Measurements from ENCODE around the gene ASCL2. TPM values are rescaled to one million over a fixed set of nuclear protein-coding genes. Genes with fewer than 3 reads are reported as not detected.

Gene ASCL2
- total and polyA plus RNA-seq, 2 donors (not counting 3 experiments of a cell fraction or from before 2014, with no cell fraction given) = not detected

DNA sequence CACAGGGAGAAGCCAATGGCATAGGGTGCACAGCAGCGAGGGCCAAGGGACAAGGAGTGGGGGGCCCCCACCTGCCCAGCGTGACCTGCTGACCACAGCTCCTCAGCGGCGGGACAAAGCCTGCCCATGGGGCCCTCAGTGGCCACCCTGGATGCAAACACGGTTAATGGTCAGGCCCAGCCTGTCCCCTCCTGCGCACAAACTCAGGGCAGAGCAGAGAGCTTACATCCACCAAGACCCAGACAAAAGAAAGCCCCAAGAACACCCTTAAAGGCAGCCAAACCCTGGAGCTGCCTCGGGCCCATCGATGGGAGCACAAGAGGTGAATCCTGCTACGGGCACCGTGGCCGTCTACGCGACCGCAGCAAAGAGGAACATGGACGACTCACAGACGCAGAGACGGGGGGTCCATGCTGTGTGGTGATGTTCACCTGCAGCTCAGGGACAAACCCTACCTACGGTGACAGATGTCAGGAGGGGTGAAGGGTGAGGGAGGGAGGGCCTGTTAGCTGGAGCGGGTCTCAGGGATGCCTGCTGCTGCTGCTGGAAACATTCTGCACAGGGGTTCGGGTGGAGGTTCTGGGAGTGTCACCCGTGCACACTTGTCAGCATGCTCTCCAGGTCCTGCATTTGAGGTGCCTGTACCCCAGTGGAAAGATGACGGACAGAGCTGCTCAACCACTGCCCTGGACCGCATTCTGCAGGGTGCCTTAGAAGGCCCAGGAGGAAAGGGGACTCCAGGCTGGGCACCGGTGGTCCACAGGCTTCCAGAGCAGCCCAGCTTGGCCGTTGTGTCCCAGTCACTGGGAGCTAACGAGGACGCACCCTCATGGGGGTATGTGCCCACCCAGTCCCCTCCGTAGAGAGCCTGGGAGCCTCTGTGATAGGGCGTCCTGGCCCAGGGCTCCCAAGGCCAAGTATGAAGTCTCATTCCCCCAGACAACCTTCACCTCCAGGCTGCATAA, 11.6 kb downstream of the ASCL2 start:
- H3K9ac ChIP-seq (replicated peaks; ENCODE audit: extremely low read depth, insufficient read depth, low read length) = no peak overlapping the region
- BruUV-seq (replicated peaks) = no TSS peak
- H3K27me3 ChIP-seq (ENCODE audit: control insufficient read depth in 2 of 2, insufficient read depth in 2 of 2, low read length in 2 of 2) = no peaks in the 10 kb centered on the region
- H3K36me3 ChIP-seq (ENCODE audit: control insufficient read depth in 2 of 2, extremely low read depth in 1 of 2, insufficient read depth in 2 of 2, low read length in 2 of 2) = no peaks in the 10 kb centered on the region
- dilution Hi-C loops (cut with MboI; ENCODE audit: extremely low pct_ligation_motif_present, low sequenced_read_pairs) = no loop called here
- no peak overlapping the region for H3K27ac ChIP-seq (ENCODE audit: insufficient read depth, low read depth, low read length)
- ChIA-PET POLR2A (no interaction called here), CTCF (no interaction called here)
- no peaks in the 10 kb centered on the region for H3K4me1 ChIP-seq (ENCODE audit: control insufficient read depth, extremely low read depth, insufficient read depth, low read length)
- no peak for FAIRE-seq
- no peaks in the 10 kb centered on the region for H3K9me1 ChIP-seq (replicated peaks; ENCODE audit: control insufficient read depth, extremely low read depth, insufficient read depth, low read length)
- H3K4me2 ChIP-seq (ENCODE audit: insufficient read depth, low read length) = no peak overlapping the region
- no peaks in the 10 kb centered on the region for H4K20me1 ChIP-seq (replicated peaks; ENCODE audit: control insufficient read depth, extremely low read depth, insufficient read depth, low read length)
- intact Hi-C loops (cut with micrococcal nuclease) = no loop called here
- no peak for TF ChIP-seq POLR2A (IDR thresholded peaks at IDR 0.05; ENCODE audit: low read depth, low read length)
- no peak for TF ChIP-seq FOS (IDR thresholded peaks at IDR 0.05; ENCODE audit: borderline replicate concordance, insufficient read depth, low read length)
- no peak for TF ChIP-seq JUN (IDR thresholded peaks at IDR 0.05; ENCODE audit: borderline replicate concordance, insufficient read depth, insufficient read length, low read depth)
- no peaks in the 10 kb centered on the region for H3K9me3 ChIP-seq (replicated peaks; ENCODE audit: control insufficient read depth, insufficient read depth, low read length)
- H3K4me3 ChIP-seq (replicated peaks in 1 of 3; ENCODE audit: insufficient read depth in 1 of 3, low read depth in 1 of 3, low read length in 3 of 3) = no peak overlapping the region
- no peak for DNase-seq (ENCODE audit: low read depth, low spot score)
- no peaks in the 10 kb centered on the region for H3K79me2 ChIP-seq (ENCODE audit: control insufficient read depth, insufficient read depth, low read length)
- no peak overlapping the region for H2AFZ ChIP-seq (ENCODE audit: low read depth, low read length)

DNA sequence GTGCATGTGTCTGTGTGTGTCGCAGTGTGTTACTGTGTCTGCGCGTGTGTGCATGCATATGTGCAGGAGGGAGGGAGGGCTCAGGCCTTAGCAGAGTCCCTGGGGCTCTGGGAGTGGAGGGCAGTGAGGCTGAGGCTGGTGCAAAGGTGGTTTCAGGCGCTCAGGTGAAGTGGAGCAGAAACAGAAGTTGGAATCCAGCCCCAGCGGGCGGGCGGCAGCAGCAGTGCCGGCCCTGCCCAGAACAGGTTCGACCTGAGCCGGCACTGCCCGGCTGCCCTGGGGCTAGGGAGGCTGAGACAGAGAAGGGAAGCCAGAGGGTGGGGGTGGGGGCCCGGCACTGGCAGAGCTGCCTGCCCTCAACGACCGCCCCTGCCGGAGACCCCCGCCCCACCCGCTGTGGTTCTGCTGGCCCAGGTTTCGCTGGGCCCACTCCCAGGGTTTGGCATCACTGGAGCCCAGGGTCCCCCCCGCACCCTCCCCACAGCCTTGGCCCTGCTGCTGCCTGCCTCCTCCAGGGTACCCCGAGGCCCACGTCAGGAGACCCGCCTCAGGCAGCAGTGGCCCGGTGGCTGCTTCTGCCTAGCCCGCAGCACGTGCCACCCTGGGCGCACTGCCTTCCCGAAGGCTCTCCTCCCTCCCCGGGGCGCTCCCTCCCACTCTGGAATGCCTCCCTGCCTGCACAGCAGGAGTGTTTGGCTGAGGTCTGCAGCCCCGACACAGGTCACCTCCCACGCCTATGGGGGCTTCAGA, 13.3 kb downstream of the ASCL2 start:
- DNase-seq (ENCODE audit: low read depth, low spot score) (no peak), FAIRE-seq (no peak)
- no peaks in the 10 kb centered on the region for H3K9me3 ChIP-seq (replicated peaks; ENCODE audit: control insufficient read depth, insufficient read depth, low read length)
- no peak overlapping the region for H3K9ac ChIP-seq (replicated peaks; ENCODE audit: extremely low read depth, insufficient read depth, low read length)
- ChIA-PET POLR2A (no interaction called here), CTCF (interaction anchor here (0.7 kb wide), 1 partner anchor 164 kb away, joined by 3 read pairs; no protein-coding TSS in a partner anchor)
- no peak overlapping the region for H2AFZ ChIP-seq (ENCODE audit: low read depth, low read length)
- TF ChIP-seq EZH2 (IDR thresholded peaks at IDR 0.05; ENCODE audit: borderline replicate concordance, low read depth, low read length, severe bottlenecking) (no peak), FOS (IDR thresholded peaks at IDR 0.05; ENCODE audit: borderline replicate concordance, insufficient read depth, low read length) (no peak), POLR2A (IDR thresholded peaks at IDR 0.05; ENCODE audit: low read depth, low read length) (no peak), JUN (IDR thresholded peaks at IDR 0.05; ENCODE audit: borderline replicate concordance, insufficient read depth, insufficient read length, low read depth) (no peak)
- TF ChIP-seq, protein P1, sequence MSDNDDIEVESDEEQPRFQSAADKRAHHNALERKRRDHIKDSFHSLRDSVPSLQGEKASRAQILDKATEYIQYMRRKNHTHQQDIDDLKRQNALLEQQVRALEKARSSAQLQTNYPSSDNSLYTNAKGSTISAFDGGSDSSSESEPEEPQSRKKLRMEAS (IDR thresholded peaks at IDR 0.05; ENCODE audit: insufficient read depth, insufficient read length) = no peak
- no peaks in the 10 kb centered on the region for H3K79me2 ChIP-seq (ENCODE audit: control insufficient read depth, insufficient read depth, low read length)
- H3K36me3 ChIP-seq (ENCODE audit: control insufficient read depth in 2 of 2, extremely low read depth in 1 of 2, insufficient read depth in 2 of 2, low read length in 2 of 2) = no peaks in the 10 kb centered on the region
- H3K4me1 ChIP-seq (ENCODE audit: control insufficient read depth, extremely low read depth, insufficient read depth, low read length) = no peaks in the 10 kb centered on the region
- no TSS peak for BruUV-seq (replicated peaks)
- no peak overlapping the region for H3K4me3 ChIP-seq (replicated peaks in 1 of 3; ENCODE audit: insufficient read depth in 1 of 3, low read depth in 1 of 3, low read length in 3 of 3)
- intact Hi-C loops (cut with micrococcal nuclease) = no loop called here
- no peaks in the 10 kb centered on the region for H4K20me1 ChIP-seq (replicated peaks; ENCODE audit: control insufficient read depth, extremely low read depth, insufficient read depth, low read length)
- H3K4me2 ChIP-seq (ENCODE audit: insufficient read depth, low read length) = no peak overlapping the region
- dilution Hi-C loops (cut with MboI; ENCODE audit: extremely low pct_ligation_motif_present, low sequenced_read_pairs) = no loop called here
- no peaks in the 10 kb centered on the region for H3K27me3 ChIP-seq (ENCODE audit: control insufficient read depth in 2 of 2, insufficient read depth in 2 of 2, low read length in 2 of 2)
- H3K27ac ChIP-seq (ENCODE audit: insufficient read depth, low read depth, low read length) = no peak overlapping the region
- H3K9me1 ChIP-seq (replicated peaks; ENCODE audit: control insufficient read depth, extremely low read depth, insufficient read depth, low read length) = no peaks in the 10 kb centered on the region

All from endothelial cell of umbilical vein (primary cell).